B cell (primary cell): ENCODE measurements around the gene POLG2. TPM values are rescaled to one million over a fixed set of nuclear protein-coding genes. Genes with fewer than 3 reads are reported as not detected.

Experiments
- ATAC-seq: fragments of 200-7000 bp; cut with Tn5 transposase; one replicate; pipeline ENCODE4 v1.10.0; 2021; ENCODE audit warnings: low read depth, mild to moderate bottlenecking, moderate number of reproducible peaks, moderate library complexity
- CTCF ChIA-PET: fragments of 350-600 bp; sonication (Branson Sonifier 250); formaldehyde crosslinking; loops from one replicate; lab custom pipeline; 2021; ENCODE audit warnings: antibody characterized with exemption, inconsistent platforms; lab: Charles Lee
- POLR2A ChIA-PET: fragments of 350-600 bp; sonication (Branson Sonifier 250); formaldehyde crosslinking; loops from one replicate; lab custom pipeline; 2021; ENCODE audit warnings: antibody characterized with exemption; lab: Charles Lee
- DNase-seq: peaks from one replicate; pipeline ENCODE4 v3.0.0; 2013
- H2AFZ ChIP-seq: 2 replicates; pipeline ENCODE4 v1.6.1; 2012; ENCODE audit warnings: mild to moderate bottlenecking, low read depth, low read length; ENCODE audit not compliant: insufficient read depth, poor library complexity, severe bottlenecking
- H3K27ac ChIP-seq, 2 donors: 1 replicate in 1 of 2; 2 replicates in 1 of 2; pipeline ENCODE4 v1.5.1; 2012 to 2013; ENCODE audit warnings: low read length in 2 of 2, mild to moderate bottlenecking in 2 of 2, moderate library complexity in 1 of 2
- H3K27me3 ChIP-seq, 4 experiments: fragments of 200-600 bp in 1 of 4; sonication (generic) in 1 of 4; replicated peaks in 1 of 4; 1 replicate in 2 of 4; 2 replicates in 2 of 4; pipeline versions ENCODE4 v1.6.1 to v1.7.0; 2013 to 2016; ENCODE audit warnings: low read length in 3 of 4, mild to moderate bottlenecking in 2 of 4, mixed read lengths in 1 of 4, moderate library complexity in 1 of 4; ENCODE audit not compliant: insufficient read depth in 4 of 4, control insufficient read depth in 3 of 4; ENCODE audit errors: control extremely low read depth in 1 of 4
- H3K36me3 ChIP-seq, 2 experiments: replicated peaks in 1 of 2; 1 replicate in 1 of 2; 2 replicates in 1 of 2; pipeline versions ENCODE4 v1.6.1 to v1.7.1; 2013; ENCODE audit warnings: low read length in 1 of 2; ENCODE audit not compliant: insufficient read depth in 2 of 2, control insufficient read depth in 1 of 2; ENCODE audit errors: control extremely low read depth in 1 of 2, extremely low read depth in 1 of 2
- H3K4me1 ChIP-seq, 2 donors: fragments of 200-600 bp in 1 of 2; sonication (generic) in 1 of 2; 1 replicate in 1 of 2; 2 replicates in 1 of 2; pipeline versions ENCODE4 v1.5.1 to v1.6.1; 2013 to 2017; ENCODE audit warnings: low read length in 2 of 2; ENCODE audit not compliant: control insufficient read depth in 2 of 2, insufficient read depth in 2 of 2
- H3K4me2 ChIP-seq: replicated peaks from 2 replicates; pipeline ENCODE3; 2012; ENCODE audit warnings: mild to moderate bottlenecking, low read depth, low read length; ENCODE audit not compliant: poor library complexity, severe bottlenecking
- H3K4me3 ChIP-seq, 5 experiments: fragments of 200-600 bp in 1 of 5; sonication (generic) in 1 of 5; 1 replicate in 3 of 5; 2 replicates in 2 of 5; pipeline versions ENCODE4 v1.5.1 to v1.7.0; 2011 to 2016; ENCODE audit warnings: low read length in 4 of 5, mild to moderate bottlenecking in 4 of 5, low read depth in 2 of 5, control low read depth in 1 of 5, moderate library complexity in 1 of 5; ENCODE audit not compliant: insufficient read depth in 1 of 5; ENCODE audit errors: control extremely low read depth in 1 of 5, extremely low read depth in 1 of 5
- H3K79me2 ChIP-seq: fragments of 200-600 bp; sonication (generic); one replicate; pipeline ENCODE4 v1.6.0; 2016; ENCODE audit warnings: low read length; ENCODE audit not compliant: control insufficient read depth, insufficient read depth
- H3K9ac ChIP-seq: fragments of 200-600 bp; sonication (generic); 2 replicates; pipeline ENCODE4 v1.6.1; 2017; ENCODE audit warnings: mild to moderate bottlenecking, low read length, moderate library complexity
- H3K9me3 ChIP-seq, 3 donors: one replicate each; pipeline versions ENCODE4 v1.6.1 to v1.7.1; 2013; ENCODE audit warnings: low read length in 2 of 3; ENCODE audit not compliant: control insufficient read depth in 2 of 3, insufficient read depth in 1 of 3; ENCODE audit errors: control extremely low read depth in 1 of 3
- H4K20me1 ChIP-seq: 2 replicates; pipeline ENCODE4 v1.6.0; 2012; ENCODE audit warnings: mild to moderate bottlenecking, low read length; ENCODE audit not compliant: insufficient read depth, control insufficient read depth, poor library complexity, severe bottlenecking
- H3K27ac Mint-ChIP-seq: one replicate; pipeline ENCODE4 v1.8.0; 2021; ENCODE audit warnings: mixed read lengths
- H3K27me3 Mint-ChIP-seq: one replicate; pipeline ENCODE4 v1.8.0; 2021; ENCODE audit warnings: mixed read lengths
- H3K4me1 Mint-ChIP-seq: one replicate; pipeline ENCODE4 v1.8.0; 2021; ENCODE audit warnings: mixed read lengths
- H3K4me3 Mint-ChIP-seq: one replicate; pipeline ENCODE4 v1.8.0; 2021; ENCODE audit warnings: mixed read lengths
- H3K9me3 Mint-ChIP-seq: one replicate; pipeline ENCODE4 v1.8.0; 2022; ENCODE audit warnings: mixed read lengths; ENCODE audit not compliant: insufficient read depth
- EZH2 ChIP-seq: IDR thresholded peaks from 2 replicates; pipeline ENCODE4 v1.6.1; 2012; ENCODE audit warnings: borderline replicate concordance, low read depth, mild to moderate bottlenecking, moderate library complexity, low read length; ENCODE audit not compliant: insufficient read depth, poor library complexity, severe bottlenecking
- WGBS: methylation state at CpG from one replicate; pipeline ENCODE4 v1.1.5; 2013; ENCODE audit warnings: missing lambda C conversion rate; ENCODE audit not compliant: insufficient coverage; 5-methylcytosine and 5-hydroxymethylcytosine counted together
- intact Hi-C: fragments of 100-400 bp; cut with micrococcal nuclease; formaldehyde crosslinking; loops from one replicate; pipeline ENCODE4 v1.10.0; 2022
- polyA plus RNA-seq: library from polyadenylated mRNA; depleted of rRNA; stranded (reverse); fragments of >200 nt; gene quantifications from 2 replicates; pipeline ENCODE4 v1.2.3, GENCODE V29; 2012
- total RNA-seq, 2 donors: library from RNA; stranded (reverse); fragments of 120-200 nt in 1 of 2; gene quantifications; 1 replicate in 1 of 2; 2 replicates in 1 of 2; pipeline versions ENCODE4 v1.2.3 to v1.2.4, GENCODE V29; 2013 to 2022
- TF ChIP-seq, protein P1 (sequence below): fragments of 200-600 bp; IDR thresholded peaks from one replicate; pipeline ENCODE4 v1.8.0; 2022; ENCODE audit warnings: antibody characterized with exemption, mild to moderate bottlenecking

POLG2 gene
- total and polyA plus RNA-seq, 2 donors (not counting 1 experiment from before 2014, with no cell fraction given) = 26.9 to 74.5 TPM

DNA sequence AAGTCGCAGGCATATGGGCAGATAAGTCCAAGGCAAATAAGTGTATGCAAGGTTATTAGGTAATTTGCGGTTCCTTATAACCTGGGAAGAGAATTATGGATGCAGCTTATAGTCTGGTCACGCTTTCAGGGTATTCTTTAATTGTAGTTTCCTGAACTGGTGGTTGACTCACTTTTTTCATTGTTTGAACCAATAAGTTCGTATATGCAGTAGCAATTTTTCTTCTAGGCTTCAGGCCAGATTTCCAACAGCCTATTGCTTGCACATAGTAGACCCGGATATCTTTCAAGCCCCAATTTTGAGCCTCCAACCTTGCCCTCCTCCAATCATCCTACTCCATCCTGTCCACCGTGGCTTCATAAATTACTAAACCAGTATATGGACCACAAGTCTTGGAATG, 22.7 kb upstream of the POLG2 start:
- Histone ChIP-seq H3K9me3 (no peaks in the 10 kb centered on the region), H4K20me1 (peaks cover 28% of the 10 kb centered on the region), H3K4me2 (no peak overlapping the region), H3K4me3 (no peak overlapping the region), H3K4me1 (peaks cover 0 to 8% of the 10 kb centered on the region in 2 donors), H3K79me2 (peaks cover 27% of the 10 kb centered on the region), H3K9ac (no peak overlapping the region), H3K27ac (no peak overlapping the region), H2AFZ (no peak overlapping the region), H3K27me3 (no peaks in the 10 kb centered on the region), H3K36me3 (peaks cover 16 to 70% of the 10 kb centered on the region in 2 experiments)
- Mint-ChIP-seq H3K27ac (no peak overlapping the region), H3K4me1 (peaks cover 11% of the 10 kb centered on the region), H3K27me3 (no peaks in the 10 kb centered on the region), H3K9me3 (no peaks in the 10 kb centered on the region), H3K4me3 (no peak overlapping the region)
- intact Hi-C loops = no loop called here
- ChIA-PET CTCF (interaction anchor here (1.2 kb wide), 1 partner anchor 29 kb away, joined by 3 read pairs; no protein-coding TSS in a partner anchor), POLR2A (interaction anchor here (1.3 kb wide), 1 partner anchor 23 kb away, joined by 6 read pairs; the partner anchor contains the start of gene POLG2)
- 94% methylated on average over 5 of the region's 6 CpGs for WGBS
- no peak for DNase-seq
- TF ChIP-seq EZH2 = no peak
- TF ChIP-seq, protein P1, sequence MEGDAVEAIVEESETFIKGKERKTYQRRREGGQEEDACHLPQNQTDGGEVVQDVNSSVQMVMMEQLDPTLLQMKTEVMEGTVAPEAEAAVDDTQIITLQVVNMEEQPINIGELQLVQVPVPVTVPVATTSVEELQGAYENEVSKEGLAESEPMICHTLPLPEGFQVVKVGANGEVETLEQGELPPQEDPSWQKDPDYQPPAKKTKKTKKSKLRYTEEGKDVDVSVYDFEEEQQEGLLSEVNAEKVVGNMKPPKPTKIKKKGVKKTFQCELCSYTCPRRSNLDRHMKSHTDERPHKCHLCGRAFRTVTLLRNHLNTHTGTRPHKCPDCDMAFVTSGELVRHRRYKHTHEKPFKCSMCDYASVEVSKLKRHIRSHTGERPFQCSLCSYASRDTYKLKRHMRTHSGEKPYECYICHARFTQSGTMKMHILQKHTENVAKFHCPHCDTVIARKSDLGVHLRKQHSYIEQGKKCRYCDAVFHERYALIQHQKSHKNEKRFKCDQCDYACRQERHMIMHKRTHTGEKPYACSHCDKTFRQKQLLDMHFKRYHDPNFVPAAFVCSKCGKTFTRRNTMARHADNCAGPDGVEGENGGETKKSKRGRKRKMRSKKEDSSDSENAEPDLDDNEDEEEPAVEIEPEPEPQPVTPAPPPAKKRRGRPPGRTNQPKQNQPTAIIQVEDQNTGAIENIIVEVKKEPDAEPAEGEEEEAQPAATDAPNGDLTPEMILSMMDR = no peak
- no peak for ATAC-seq

DNA sequence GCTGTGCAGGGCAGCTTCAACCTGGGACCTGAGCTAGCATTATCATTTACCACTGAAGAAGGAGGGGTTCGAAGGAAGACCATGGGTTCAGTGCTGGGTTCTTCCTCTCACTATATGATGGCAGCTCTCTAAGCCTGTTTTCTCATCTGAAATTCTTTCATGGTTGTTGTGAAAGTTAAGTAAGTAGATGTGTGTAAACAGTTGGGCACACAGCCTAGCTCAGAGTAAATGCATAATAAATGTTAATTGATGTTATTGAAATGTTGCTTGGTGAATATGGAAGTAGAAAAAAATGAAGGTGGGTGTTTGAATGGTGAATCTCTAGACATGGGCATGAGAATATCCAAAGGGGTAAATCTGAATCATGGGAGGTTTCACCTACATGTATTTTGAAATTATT, 19.0 kb upstream of the POLG2 start:
- POLR2A ChIA-PET = no interaction called here
- intact Hi-C loops = no loop called here
- Histone ChIP-seq H3K36me3 (peaks cover 33 to 79% of the 10 kb centered on the region in 2 experiments), H2AFZ (no peak overlapping the region), H3K9me3 (no peaks in the 10 kb centered on the region), H4K20me1 (peaks cover 24% of the 10 kb centered on the region), H3K9ac (no peak overlapping the region), H3K27ac (no peak overlapping the region), H3K79me2 (peaks cover 27% of the 10 kb centered on the region), H3K4me1 (peaks cover 0 to 8% of the 10 kb centered on the region in 2 donors), H3K4me2 (no peak overlapping the region), H3K27me3 (no peaks in the 10 kb centered on the region), H3K4me3 (no peak overlapping the region)
- TF ChIP-seq, protein P1 = no peak
- no peak for TF ChIP-seq EZH2
- Mint-ChIP-seq H3K27ac (no peak overlapping the region), H3K4me1 (peaks cover 15% of the 10 kb centered on the region), H3K4me3 (no peak overlapping the region), H3K27me3 (no peaks in the 10 kb centered on the region), H3K9me3 (no peaks in the 10 kb centered on the region)
- CTCF ChIA-PET = interaction anchor here (0.9 to 4.0 kb wide), 3 partner anchors 8 to 96 kb away, joined by 3 to 34 read pairs (median 6); no protein-coding TSS in a partner anchor
- WGBS = no CpG with 5 or more reads among the region's 1 CpG
- ATAC-seq (no peak), DNase-seq (no peak)
